IPS-NIHi11 (cell line): ENCODE data around the gene ST6GALNAC3.

Experiments
- DNase-seq: peaks from one replicate; pipeline ENCODE4 v3.0.0; 2012; ENCODE audit warnings: mixed read lengths, low spot score

The ST6GALNAC3 gene

DNA sequence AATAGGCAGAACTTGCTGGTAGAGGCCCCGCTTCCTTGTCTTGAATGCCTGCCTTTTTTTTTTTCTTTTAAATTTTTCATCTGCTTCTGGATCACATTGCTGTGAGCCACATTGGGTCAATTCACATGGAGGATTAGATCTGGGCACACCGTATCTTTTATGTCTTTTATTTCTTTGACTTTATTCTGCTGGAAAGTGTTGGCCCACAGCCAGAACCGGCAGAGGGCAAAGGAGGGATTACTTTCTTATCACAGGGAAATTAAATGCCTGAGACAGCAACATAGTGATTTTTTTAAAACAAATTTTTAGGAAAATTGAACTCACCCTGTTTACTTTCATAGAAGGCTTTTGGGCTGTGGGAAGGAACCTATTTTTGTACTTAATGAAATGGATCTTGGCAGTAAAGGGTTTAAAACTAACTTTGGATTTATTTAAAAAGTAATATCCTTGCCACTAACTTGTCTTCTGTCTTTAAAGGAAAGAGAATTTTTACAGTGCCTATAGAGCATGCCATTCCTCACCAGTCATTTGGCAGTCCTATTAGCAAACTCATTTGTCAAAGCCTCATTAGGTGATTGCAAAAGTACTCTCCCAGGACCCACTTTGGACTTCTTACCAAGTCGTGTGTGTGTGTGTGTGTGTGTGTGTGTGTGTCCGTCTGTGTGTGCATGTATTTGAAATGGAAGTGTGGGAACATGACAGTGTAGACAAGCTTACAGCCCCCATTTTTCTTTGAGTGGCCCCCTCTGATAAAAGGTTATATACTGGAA is 68.4 kb downstream of the ST6GALNAC3 start:
- DNase-seq: no peak

DNA sequence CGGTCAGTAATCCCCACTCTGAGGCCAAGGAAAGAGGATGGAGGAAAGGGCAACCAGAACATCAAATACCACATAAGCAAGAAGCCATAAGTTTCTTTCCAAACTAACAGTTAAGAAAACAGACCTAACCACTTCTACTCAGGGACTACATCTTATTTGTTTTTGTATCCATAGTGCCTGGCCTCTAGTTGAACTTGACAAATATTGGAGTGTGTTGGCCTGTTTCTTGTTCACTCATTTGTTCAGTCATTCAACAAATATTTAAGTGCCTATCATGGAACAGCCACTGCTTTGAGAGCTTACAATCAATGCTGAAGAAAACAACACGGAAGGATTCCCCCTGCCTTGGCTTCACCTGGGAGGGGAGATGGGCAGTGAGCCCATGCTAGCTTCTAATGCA is 69.7 kb downstream of the ST6GALNAC3 start:
- DNase-seq: no peak

DNA sequence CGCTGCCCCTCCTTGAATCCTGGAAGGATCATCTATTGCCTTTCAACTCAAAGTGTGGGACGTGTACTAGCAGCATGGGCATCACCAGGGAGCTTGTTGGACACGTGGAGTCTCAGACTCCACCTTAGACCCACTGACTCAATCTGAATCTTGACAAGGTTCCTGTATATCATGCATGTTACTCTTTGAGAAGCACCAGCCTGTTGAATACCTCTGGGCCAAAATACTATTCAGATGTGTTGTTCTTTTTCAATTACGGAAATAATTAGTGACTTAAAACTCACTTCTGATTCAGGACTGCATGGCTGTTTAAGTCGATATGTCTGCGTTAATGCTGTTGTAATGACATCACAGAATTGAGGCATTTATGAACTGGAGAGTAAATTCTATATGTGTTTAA is 70.8 kb downstream of the ST6GALNAC3 start:
- no peak for DNase-seq

DNA sequence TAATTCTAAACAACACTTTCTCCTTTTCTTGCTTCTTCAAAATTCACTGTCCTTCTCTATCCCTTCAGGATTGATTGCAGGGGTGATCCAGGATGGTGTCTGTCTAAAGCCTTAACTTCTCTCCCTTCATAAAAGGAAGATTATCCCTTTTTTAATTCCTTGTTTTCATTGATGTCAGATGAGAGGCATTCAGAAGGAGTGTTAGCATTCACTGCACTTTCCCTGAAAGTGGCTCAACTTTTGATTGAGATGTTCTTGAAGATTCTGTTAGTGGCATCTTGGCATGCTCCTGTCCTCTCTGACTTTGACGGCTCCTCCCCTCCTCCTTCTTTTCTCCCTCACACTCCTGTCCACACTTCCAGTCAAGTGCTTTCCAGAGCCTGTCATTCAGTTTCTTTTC is 71.6 kb downstream of the ST6GALNAC3 start:
- no peak for DNase-seq

DNA sequence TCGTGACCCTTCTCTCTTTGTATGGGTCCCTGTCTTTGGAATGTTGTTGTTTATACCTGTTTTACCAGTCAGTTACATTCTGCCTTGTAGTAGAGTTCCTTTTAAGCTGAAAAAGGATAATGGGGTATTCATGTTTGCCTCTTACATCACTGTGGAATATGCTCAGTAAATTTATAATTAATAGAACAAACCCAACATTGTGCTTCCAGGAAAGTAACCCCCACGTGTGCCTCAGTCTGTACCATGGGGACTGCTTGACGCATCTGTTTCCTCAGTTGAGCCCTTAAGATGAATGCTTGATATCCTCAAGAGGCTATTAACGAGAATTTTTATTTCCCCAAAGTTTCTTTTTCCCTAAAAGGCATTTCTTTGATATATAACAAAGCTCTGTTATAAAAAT is 73.4 kb downstream of the ST6GALNAC3 start:
- DNase-seq: no peak

DNA sequence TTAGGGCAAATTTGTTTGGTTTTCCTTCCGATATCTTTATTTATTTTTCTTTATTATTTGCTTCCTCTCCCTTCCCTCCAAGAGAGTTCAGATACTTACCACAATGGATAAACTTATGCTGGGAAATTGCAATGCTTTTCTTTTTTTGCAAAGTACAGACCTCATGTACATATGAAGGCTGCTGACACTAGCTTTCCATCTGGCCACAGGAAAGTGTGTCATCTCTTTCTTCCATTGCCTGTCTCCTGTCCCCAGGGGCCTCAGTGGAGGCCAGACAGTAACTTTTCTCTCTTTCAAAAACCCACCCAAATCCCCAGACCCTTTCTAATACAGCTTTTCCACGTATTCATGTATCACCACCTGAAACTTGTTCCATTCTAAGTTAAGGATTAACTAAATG is 73.9 kb downstream of the ST6GALNAC3 start:
- DNase-seq: no peak

DNA sequence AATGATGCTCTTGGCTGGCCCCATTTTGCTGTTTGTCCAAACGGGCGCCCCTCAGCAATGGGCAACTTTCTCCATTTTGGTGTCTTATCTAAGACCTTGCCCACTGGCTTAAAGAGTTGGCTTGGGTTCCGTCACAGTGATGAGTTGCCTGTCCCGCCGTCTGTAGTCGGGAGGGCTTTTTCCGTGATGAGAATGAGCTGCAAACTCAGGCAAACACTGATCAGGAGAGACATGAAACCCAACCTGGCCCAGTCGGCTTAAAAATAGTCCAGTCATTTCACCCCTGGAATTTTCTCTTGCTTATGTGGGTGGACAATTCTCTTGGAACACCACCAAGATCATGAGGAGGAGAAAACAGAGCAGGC is 79.3 kb downstream of the ST6GALNAC3 start:
- no peak for DNase-seq

DNA sequence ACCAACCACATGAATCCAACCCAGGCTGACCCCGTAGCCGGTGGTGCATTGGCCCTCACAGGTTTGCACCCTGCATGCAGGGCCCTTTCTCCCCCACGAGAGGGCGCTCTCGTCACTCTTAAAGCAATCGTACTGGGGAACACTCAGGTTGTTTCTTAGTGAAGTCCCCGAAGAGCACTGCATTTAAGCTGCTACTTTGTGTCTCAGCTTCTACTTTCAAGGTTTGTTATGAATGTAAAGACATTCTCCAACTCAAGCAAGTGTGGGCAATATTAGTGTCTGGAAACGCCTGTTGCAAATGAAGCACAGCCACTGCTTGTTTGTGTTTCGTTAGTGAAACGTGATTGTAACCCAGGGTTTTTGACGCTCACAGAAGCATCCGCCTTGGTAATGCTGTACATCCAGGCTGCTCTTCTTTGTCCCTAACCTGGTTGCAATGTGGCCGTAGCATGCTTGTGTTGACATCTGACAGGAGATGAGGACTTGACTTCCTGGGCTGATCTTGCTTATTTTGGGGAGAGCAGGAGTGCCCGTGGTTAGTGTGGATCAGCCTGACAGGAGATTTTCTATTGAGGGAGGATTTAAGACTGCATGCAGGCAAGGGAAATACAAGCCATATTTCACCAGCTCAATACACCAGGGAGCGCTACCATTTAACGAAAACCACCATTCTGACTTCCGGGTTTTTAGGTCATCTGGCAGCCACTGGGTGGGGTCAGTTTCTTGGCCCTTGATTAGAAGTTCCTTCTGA is 79.8 kb downstream of the ST6GALNAC3 start:
- peak; percentile 82 for DNase-seq

DNA sequence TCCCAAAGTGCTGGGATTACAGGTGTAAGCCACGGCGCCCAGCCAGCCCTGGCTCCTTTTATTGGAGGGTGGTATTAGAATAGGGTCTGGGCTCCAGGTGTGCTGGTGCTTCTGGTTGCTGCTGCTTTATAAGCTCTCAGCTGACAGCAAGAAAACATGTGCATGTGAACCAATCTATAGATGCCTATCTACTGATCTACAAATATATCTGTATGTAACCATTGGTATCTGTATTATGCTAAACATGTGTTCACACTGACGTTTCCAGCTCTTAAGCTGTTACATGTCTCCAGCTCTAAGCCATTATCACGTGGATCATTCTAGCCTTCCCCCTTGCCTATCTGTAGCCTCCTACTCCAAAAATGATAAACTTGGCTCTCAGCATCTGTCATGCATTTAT is 82.4 kb downstream of the ST6GALNAC3 start:
- DNase-seq: no peak

DNA sequence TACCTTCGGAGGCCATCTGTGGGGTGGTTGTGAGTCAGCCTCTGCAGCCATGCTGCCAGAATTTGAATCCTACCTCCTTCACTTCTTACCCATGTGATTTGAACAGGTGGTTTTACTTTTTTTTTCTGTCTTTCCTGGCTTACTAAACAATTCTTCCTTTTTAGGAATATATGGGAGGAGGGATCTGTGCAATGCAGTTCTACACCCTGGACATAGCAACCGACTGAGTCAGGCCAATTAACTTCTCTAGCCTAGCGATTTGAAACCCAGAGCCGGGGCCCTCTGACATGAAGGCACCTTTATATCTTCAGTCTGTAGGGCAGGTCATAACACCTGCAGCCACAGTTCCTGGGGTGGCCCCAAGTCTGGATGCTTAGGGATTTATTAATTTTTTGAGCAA is 83.6 kb downstream of the ST6GALNAC3 start:
- DNase-seq: no peak

DNA sequence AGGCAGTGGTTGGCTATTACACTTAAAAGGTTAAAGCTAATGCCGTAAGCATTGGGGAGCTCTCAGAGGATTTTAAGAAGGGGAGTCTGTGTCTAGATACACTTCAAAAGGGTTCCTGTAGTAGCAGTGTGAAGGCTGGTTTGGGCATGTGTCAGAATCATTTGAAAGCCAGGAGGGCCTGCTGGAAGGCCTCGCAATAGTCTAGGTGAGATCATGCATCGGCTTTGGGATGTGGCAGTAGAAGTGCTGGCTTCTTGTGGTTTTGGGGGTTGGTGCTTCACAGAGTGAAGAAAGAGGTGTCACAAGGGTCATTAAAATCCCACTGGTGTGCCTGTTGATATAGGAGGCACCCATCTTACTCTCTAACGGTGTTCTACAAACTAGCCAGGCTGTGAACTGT is 85.7 kb downstream of the ST6GALNAC3 start:
- no peak for DNase-seq

DNA sequence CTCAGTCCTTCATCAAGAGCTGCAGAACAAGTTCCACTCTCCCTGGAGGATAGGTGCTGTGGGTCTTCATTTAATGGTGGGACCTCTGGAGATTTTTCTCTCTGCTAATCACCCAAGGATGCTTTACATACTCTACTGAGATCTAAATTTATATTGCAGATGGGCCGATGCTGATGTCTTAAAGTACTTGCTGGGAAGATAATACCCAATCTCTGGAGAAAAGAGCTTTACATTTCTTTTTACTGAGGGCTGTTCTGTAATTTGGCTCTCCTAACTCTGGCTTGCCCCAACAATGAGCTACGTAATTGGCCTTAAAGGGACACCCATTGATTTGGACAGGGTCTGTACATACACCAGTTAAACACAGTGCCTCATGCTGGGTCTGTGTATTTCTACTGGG is 86.9 kb downstream of the ST6GALNAC3 start:
- no peak for DNase-seq

DNA sequence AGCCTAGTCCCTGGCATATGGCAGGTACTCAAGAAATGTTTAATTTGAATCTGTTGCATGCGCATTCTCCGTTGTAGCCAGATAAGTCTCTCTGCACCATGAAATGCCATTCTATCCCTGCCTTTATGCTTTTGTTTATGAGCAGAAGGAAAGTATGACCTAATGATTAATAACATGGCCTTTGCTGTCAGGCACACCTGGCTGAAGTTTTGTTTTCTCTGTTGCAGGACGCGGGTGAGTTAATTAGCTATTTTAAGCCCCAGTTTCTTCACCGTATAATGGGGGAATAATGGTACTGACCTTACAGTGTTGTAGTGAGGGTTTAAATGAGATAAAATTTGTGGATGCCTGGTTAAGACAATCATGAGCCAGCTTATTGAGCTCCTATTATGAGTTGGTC is 87.7 kb downstream of the ST6GALNAC3 start:
- DNase-seq: no peak

DNA sequence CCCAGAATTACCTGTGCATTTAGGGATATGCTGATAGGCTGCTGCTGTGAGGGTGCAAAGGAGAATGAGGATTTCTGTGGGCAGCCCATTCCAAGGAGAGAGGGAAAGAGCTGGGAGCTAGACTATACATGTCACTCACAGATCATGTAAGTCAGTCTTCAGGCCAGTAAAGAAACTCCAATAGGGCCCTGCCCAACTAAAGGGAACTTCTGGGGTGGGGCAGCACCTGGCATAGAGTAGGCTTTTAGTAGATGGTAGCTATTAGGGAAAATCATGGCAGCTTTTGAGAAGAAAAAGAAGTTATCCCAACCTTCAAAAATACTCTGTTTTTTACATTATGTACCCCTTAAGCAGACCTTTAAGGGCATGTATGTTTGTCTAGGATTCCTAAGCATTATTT is 89.6 kb downstream of the ST6GALNAC3 start:
- no peak for DNase-seq

DNA sequence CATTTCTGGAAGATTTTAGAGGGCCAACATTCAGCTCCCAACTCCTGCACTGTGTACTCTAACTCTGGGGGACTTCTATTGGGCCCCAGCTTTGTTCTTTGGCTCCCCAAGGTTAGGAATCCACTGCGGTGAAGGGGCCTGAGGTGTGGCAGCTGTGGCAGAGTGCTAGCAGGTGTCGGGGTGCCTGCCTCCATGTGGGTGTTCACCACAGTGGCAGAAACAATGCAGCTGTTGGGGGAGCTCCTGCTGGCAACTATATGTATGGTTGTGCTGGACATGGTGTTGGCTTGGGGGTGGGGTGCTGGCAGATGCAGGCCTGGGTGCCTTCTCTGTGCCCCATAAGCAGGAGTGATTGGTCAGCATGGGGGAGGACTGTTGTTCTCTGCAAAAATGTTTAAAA is 95.5 kb downstream of the ST6GALNAC3 start:
- DNase-seq: no peak

DNA sequence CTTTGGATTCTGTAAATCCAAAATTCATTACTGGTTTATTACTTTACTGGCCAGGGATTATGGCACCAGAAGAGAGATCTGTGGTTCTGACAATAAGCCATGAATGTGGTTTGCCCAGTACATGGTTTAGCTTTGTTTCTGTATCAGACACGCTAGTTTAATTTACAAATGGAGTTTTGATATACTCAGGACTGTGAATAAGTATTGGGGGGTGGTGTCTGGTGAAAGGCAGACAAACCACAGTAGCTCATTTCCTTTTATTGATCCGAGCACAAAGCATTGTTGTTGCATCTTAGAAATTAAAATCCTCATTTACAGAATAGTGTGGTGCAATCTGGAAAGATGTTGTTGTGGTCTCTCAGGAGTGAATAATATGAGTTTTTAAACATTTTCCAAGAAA is 96.0 kb downstream of the ST6GALNAC3 start:
- no peak for DNase-seq

DNA sequence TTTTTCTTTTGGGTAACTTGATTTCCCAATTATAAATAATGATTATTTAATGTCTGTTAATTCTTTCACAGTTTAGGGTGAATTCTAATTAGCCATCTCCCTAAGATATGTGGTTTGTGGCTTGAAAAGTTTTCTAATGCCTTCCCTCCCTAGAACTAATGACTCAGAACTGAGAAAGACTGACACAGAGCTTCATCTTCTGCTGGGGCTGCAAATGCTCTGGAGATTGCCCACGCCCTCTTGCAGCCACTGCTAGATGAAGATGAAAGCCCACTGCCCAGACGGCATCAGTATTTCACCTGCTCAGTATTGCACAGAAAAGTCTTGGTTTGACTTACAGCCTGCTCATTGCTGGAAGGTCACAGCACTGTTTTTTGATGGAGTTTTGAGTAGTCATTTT is 101.5 kb downstream of the ST6GALNAC3 start:
- no peak for DNase-seq

DNA sequence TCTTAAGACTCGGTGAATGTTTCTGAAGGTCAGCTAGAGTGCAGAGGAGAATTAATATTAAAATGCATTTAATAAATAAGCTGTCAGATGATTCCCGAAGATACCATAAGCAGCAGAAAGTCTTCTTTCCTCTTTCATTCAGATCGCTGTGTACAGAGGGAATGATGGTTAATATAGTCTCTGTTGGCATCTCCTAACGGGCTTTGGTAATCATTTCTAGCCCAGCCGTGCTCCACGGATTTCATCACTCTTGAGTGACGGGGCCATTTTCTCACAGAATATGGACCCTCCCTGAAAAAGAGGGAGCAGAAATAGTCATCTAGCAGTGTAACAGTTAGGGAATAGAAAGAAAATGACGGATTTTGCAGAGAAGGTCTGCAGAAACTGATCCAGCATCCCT is 103.1 kb downstream of the ST6GALNAC3 start:
- DNase-seq: no peak

DNA sequence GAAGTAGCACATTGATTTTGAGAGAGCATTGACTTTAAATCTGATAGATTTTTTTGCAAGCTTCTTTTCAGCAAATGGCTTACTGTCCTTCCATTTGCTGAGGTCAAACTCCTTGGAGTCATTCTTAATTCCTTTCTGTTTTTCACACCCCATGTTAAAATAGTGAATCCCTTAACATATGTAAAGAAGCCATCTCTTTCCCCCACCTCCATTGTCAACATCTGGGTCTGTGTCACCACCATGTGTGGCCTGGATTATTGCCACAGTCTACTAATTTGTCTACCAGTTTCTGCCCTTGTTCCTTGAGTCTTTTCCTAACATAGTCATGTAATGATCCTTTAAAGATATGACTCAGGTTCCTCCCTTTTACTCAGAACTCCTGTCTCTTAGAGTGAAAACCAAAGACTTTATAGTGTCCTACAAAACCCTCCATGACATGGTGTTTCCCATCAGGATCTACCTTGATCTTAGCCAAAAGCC is 104.7 kb downstream of the ST6GALNAC3 start:
- no peak for DNase-seq

DNA sequence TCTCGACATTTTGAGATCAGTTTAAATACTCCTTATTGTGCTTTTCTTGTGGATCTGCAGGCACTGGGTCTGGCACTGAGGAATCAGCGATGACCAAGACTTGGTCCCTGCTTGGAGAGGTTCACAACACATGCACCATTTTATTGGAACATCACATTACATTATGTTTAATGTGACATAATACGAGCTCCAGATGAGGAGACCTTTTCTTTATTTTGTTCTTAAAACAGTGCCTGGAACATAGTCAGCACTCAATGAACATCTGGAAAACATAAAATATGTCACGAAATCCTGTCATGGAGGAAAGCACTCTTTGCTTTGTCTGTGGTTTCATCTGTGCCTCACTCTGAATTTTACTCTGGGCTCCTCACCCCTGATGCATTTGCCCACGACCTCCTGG is 110.7 kb downstream of the ST6GALNAC3 start:
- no peak for DNase-seq

DNA sequence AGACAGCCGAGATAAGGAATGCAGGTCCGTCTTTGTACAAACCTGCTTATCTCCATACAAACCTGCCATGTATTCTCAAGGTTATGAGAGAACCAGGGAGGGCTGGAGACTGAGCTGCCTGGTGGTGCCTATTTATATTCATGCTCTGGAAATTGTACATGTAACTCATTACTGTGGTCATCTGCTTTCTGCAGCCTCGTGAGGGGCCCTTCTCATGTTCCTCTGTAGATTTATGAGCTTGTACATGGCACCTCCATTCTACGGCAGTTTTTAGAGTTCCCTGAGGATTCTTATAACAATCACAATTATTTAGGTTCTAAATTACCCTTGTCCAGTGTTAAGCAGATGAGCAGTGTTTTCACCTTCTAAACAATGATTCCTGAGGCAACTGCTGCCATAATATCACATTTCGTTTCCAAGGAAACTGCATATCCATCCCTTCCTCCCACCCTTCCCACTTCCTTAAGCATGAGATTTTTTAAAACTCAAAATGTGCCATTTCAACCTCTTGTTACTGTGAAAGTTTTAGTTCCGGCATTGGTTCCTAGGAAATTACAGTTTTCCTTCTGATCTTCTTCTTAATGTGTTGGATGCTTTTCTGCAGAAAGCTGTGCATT is 112.1 kb downstream of the ST6GALNAC3 start:
- DNase-seq: no peak

DNA sequence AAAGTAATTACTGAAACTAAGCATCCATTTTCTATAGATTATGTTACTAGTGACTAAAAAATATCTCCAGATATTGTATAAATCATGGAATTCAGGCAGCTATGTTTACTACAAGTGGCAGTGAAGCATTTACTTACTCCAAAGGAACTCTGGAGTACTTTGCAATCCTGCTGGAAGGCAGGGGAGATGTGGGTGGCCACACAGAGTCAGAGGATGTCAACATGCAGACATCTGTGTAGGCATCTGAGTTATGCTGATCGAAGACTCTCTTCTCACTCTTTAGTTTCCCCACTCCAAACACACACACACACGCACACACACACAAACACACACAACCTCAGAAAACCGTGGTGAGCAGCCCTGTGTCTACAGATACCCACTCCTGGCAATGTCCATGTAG is 112.9 kb downstream of the ST6GALNAC3 start:
- no peak for DNase-seq

DNA sequence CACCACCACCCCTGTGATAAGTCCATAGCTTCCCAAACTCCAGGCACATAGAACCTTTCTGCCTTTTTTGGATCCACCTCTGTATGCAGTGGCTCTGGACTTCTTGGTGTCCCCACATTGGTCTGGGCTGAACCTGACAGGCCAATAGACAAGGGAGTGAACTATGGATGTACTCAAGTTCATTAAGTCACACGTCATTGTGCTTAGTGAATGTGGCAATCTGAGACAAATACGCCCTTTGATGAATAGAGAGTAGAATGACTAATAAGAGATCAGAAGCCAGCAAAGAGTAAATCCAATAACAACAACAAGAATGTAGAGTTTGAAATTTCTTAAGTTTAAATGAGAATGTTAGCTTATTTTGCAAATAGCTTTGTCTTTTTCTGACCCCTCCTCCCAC is 114.8 kb downstream of the ST6GALNAC3 start:
- no peak for DNase-seq
